ENCODE data around the gene RAD18. TPM values are rescaled to one million over a fixed set of nuclear protein-coding genes. Genes with fewer than 3 reads are reported as not detected.

The RAD18 gene, protein sequence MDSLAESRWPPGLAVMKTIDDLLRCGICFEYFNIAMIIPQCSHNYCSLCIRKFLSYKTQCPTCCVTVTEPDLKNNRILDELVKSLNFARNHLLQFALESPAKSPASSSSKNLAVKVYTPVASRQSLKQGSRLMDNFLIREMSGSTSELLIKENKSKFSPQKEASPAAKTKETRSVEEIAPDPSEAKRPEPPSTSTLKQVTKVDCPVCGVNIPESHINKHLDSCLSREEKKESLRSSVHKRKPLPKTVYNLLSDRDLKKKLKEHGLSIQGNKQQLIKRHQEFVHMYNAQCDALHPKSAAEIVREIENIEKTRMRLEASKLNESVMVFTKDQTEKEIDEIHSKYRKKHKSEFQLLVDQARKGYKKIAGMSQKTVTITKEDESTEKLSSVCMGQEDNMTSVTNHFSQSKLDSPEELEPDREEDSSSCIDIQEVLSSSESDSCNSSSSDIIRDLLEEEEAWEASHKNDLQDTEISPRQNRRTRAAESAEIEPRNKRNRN
- total RNA-seq (2021; ENCODE audit: unreplicated experiment) (13.8 TPM), Bru-seq, nascent RNA (percentile 76 among the genes with signal in this experiment), BruChase-seq, experiment 1, labeled RNA remaining after a 2-hour chase (percentile 79 among the genes with signal in this experiment), BruChase-seq, experiment 2, labeled RNA remaining after a 6-hour chase (percentile 67 among the genes with signal in this experiment)
- 5.3 TPM for polyA plus RNA-seq (2012; ENCODE audit: insufficient read length)
- long read RNA-seq, full-length matches to known transcripts: 22 of 30 reads
- long read RNA-seq, partial matches to known transcripts: 2 of 30 reads
- long read RNA-seq, other reads (novel, unspliced or antisense): 6 of 30 reads

DNA sequence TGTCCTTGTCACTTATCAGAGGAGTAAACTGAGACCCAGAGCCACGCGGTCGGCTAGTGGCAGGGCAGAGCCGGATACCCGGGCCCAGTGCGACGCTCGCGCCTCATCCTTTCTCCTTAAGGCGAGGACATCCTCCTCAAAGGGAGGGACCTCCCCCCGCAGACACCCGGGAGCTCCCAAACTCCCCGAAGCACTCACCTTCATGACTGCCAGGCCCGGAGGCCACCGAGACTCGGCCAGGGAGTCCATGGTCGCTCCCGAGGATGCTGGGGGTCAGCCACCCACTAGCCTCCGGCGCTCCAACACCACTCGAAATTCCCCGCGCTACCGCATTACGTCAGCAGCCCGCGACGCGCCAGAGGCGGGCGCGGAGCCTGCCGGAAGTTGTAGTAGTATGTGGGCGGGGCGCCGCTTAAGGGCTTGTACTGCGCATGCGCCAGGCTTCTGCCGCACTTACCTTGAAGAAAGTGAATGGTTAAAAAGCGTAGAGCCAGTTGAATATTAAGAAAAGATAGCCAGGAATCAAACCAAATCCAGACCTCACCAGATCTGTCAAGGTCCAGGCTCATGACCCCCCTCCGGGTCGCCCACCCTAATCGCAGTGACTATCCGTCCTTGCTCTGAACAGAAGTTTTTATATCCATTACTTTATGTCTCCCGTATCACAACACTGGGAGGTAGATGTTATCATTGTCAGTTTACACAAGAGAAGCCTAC, at the start of gene RAD18:
RAD18 (minus strand) TSS at position 336 of the 717 bp plus-strand sequence; CDS start at position 249, 87 bp downstream.
- POLR2A ChIA-PET: no interaction called here
- intact Hi-C loops (cut with micrococcal nuclease; ENCODE audit: unreplicated experiment): loop anchor here (2.0 kb wide), 1 partner anchor 194 kb away; the partner anchor contains the start of gene OXTR

More for the DNA sequence above, at the start of gene RAD18:
- H3K4me3 ChIP-seq (ENCODE audit: low read depth in 2 of 2, low read length in 2 of 2): peak within 1 kb of the TSS; percentile 74 to 95
- in situ Hi-C loops (cut with HindIII; ENCODE audit: low pct_unique_long_range_greater_than_20kb, low sequenced_read_pairs): no loop called here
- DNase-seq (ENCODE audit: low read depth, low spot score) (peak; percentile 52), ATAC-seq (peak; percentile 95)
- peaks cover 21% of the 10 kb centered on the region for H3K4me1 ChIP-seq (ENCODE audit: control insufficient read depth, insufficient read depth, low read length)
- 0 out of 2 replicates have a peak, but pooled peaks cover 2% of the 10 kb centered on the region for H3K36me3 ChIP-seq (ENCODE audit: control insufficient read depth, insufficient read depth, low read length)
- CTCF ChIA-PET: no interaction called here
- BruUV-seq (replicated peaks): no TSS peak
- H3K27ac ChIP-seq (ENCODE audit: low read length): peak within 1 kb of the TSS; percentile 90
- no peaks in the 10 kb centered on the region for H3K9me3 ChIP-seq (ENCODE audit: control insufficient read depth, insufficient read depth, low read depth, low read length)
- no peaks in the 10 kb centered on the region for H3K27me3 ChIP-seq (ENCODE audit: control insufficient read depth, insufficient read depth, low read length)
- no peak for TF ChIP-seq REST (IDR thresholded peaks at IDR 0.05; ENCODE audit: insufficient read depth in 1 of 2, low read depth in 2 of 2, low read length in 1 of 2)
- no peak for TF ChIP-seq CTCF (IDR thresholded peaks at IDR 0.05)
- no peak for TF ChIP-seq TCF7L2 (IDR thresholded peaks at IDR 0.05; ENCODE audit: low read depth, low read length)
- TF ChIP-seq SIN3A (IDR thresholded peaks at IDR 0.05; ENCODE audit: borderline replicate concordance, insufficient read depth, low read depth, low read length): peak; percentile 84
- TF ChIP-seq POLR2AphosphoS5 (IDR thresholded peaks at IDR 0.05; ENCODE audit: low read depth, low read length): 0 out of 2 replicates have a peak, but pooled peaks have one; percentile 53

Measured in Panc1 (cell line).